GM12878 (cell line): ENCODE data around the gene TTLL1. TPM values are rescaled to one million over a fixed set of nuclear protein-coding genes. Genes with fewer than 3 reads are reported as not detected.

Experiments used
- ATAC-seq: fragments of 200-7000 bp; cut with Tn5 transposase; 3 replicates; pipeline ENCODE4 v1.9.1; 2020; ENCODE audit warnings: mild to moderate bottlenecking, moderate library complexity
- BruUV-seq: library from RNA; stranded (reverse); fragments of 400-500 nt; replicated peaks from 2 replicates; lab custom pipeline; 2021; lab: Mats Ljungman, UMichigan
- CTCF ChIA-PET: fragments of 300-600 bp; sonication (Branson Sonifier 250); formaldehyde crosslinking; extraction: SDS; loops from one replicate; lab custom pipeline; 2021; ENCODE audit warnings: inconsistent platforms; lab: Yijun Ruan, JAX
- POLR2A ChIA-PET: fragments of 350-600 bp; formaldehyde crosslinking; extraction: SDS; loops from one replicate; lab custom pipeline; 2021; ENCODE audit warnings: inconsistent platforms; lab: Charles Lee
- RAD21 ChIA-PET: fragments of 300-600 bp; sonication (Branson Sonifier 250); formaldehyde crosslinking; loops from one replicate; lab custom pipeline; 2023; ENCODE audit warnings: antibody characterized with exemption; ENCODE audit not compliant: unreplicated experiment; lab: Charles Lee
- SMC1A ChIA-PET: fragments of 300-600 bp; sonication (Branson Sonifier 250); formaldehyde crosslinking; loops from one replicate; lab custom pipeline; 2023; ENCODE audit not compliant: unreplicated experiment, uncharacterized antibody; lab: Charles Lee
- DNase-seq: peaks from one replicate; pipeline ENCODE4 v3.0.0-alpha.2; 2011; ENCODE audit warnings: low read depth, low spot score
- FAIRE-seq: peaks from 3 replicates; lab custom pipeline; 2011; peaks lifted over from hg19 to GRCh38; lab: Jason Lieb, UNC
- H2AFZ ChIP-seq: 2 replicates; pipeline ENCODE4 v1.6.0; 2011; ENCODE audit warnings: low read depth, low read length, control low read depth; ENCODE audit not compliant: control insufficient read depth
- H3K27ac ChIP-seq: 2 replicates; pipeline ENCODE4 v1.5.1; 2011; ENCODE audit warnings: control low read depth; ENCODE audit not compliant: control insufficient read depth, insufficient read depth
- H3K27me3 ChIP-seq, 2 experiments: replicated peaks in 1 of 2; 2 replicates each; pipeline versions ENCODE4 v1.6.0 to v1.6.1; 2011; ENCODE audit warnings: low read length in 1 of 2; ENCODE audit not compliant: control insufficient read depth in 2 of 2, insufficient read depth in 2 of 2
- H3K36me3 ChIP-seq, 2 experiments: 2 replicates each; pipeline ENCODE4 v1.5.1; 2011; ENCODE audit warnings: low read length in 1 of 2; ENCODE audit not compliant: control insufficient read depth in 2 of 2, insufficient read depth in 2 of 2
- H3K4me1 ChIP-seq: 2 replicates; pipeline ENCODE4 v1.6.1; 2011; ENCODE audit warnings: mild to moderate bottlenecking, low read length, moderate library complexity, mixed read lengths; ENCODE audit not compliant: control insufficient read depth, insufficient read depth
- H3K4me2 ChIP-seq: 2 replicates; pipeline ENCODE4 v1.6.0; 2011; ENCODE audit warnings: control low read depth; ENCODE audit not compliant: control insufficient read depth, insufficient read depth
- H3K4me3 ChIP-seq: fragments of 200-600 bp; sonication (generic); 2 replicates; pipeline ENCODE4 v1.5.1; 2016
- H3K79me2 ChIP-seq: 2 replicates; pipeline ENCODE4 v1.6.0; 2011; ENCODE audit warnings: low read length; ENCODE audit not compliant: control insufficient read depth, insufficient read depth
- H3K9ac ChIP-seq: 2 replicates; pipeline ENCODE4 v1.8.0; 2011; ENCODE audit warnings: low read length, control low read depth, mixed read lengths; ENCODE audit not compliant: control insufficient read depth, insufficient read depth
- H3K9me3 ChIP-seq: replicated peaks from 3 replicates; pipeline ENCODE4 v1.5.1; 2011; ENCODE audit warnings: mild to moderate bottlenecking, low read length; ENCODE audit not compliant: control insufficient read depth, insufficient read depth
- H4K20me1 ChIP-seq: 2 replicates; pipeline ENCODE4 v1.6.0; 2011; ENCODE audit not compliant: control insufficient read depth, insufficient read depth
- EP300 ChIP-seq, 2 experiments: fragments of 150-350 bp in 1 of 2; IDR thresholded peaks; 2 replicates each; pipeline ENCODE4 v1.6.1; 2011 to 2012; ENCODE audit warnings: low read depth in 2 of 2, low read length in 2 of 2, borderline replicate concordance in 1 of 2, improper control_type of control experiment in 1 of 2, inconsistent platforms in 1 of 2; ENCODE audit not compliant: control insufficient read depth in 1 of 2
- ESRRA ChIP-seq: IDR thresholded peaks from 2 replicates; pipeline ENCODE4 v1.6.1; 2012; ENCODE audit warnings: mild to moderate bottlenecking, low read length, improper control_type of control experiment
- ETV6 ChIP-seq, 2 experiments: fragments of 450-650 bp in 1 of 2; IDR thresholded peaks in 1 of 2; conservative IDR thresholded peaks in 1 of 2; 2 replicates each; pipeline ENCODE4 v1.6.1; 2014; ENCODE audit warnings: antibody characterized with exemption in 1 of 2, borderline replicate concordance in 1 of 2, low read depth in 1 of 2, mild to moderate bottlenecking in 1 of 2, moderate library complexity in 1 of 2
- EZH2 ChIP-seq: IDR thresholded peaks from 2 replicates; pipeline ENCODE4 v1.6.1; 2012; ENCODE audit warnings: low read depth, mild to moderate bottlenecking, control low read depth, inconsistent platforms, low read length, borderline replicate concordance; ENCODE audit not compliant: control insufficient read depth
- FOXM1 ChIP-seq: IDR thresholded peaks from 2 replicates; pipeline ENCODE4 v1.6.1; 2012; ENCODE audit warnings: low read depth, mild to moderate bottlenecking, inconsistent platforms, low read length, moderate library complexity
- IRF4 ChIP-seq: IDR thresholded peaks from 2 replicates; pipeline ENCODE4 v1.6.1; 2011; ENCODE audit warnings: low read depth, low read length
- JUND ChIP-seq: IDR thresholded peaks from 2 replicates; pipeline ENCODE4 v1.6.1; 2012; ENCODE audit warnings: low read depth, mild to moderate bottlenecking, low read length, improper control_type of control experiment, moderate library complexity
- MYB ChIP-seq: fragments of 150-350 bp; IDR thresholded peaks from 2 replicates; pipeline ENCODE4 v1.6.1; 2014; ENCODE audit warnings: mild to moderate bottlenecking, low read depth, low read length, borderline replicate concordance
- MYC ChIP-seq: IDR thresholded peaks from 2 replicates; pipeline ENCODE4 v1.6.1; 2011; ENCODE audit warnings: mild to moderate bottlenecking, low read length, moderate library complexity, inconsistent platforms; ENCODE audit not compliant: insufficient read depth, insufficient replicate concordance, insufficient read length, severe bottlenecking
- NBN ChIP-seq: fragments of 450-650 bp; IDR thresholded peaks from 2 replicates; pipeline ENCODE4 v1.6.1; 2016
- RB1 ChIP-seq: fragments of 450-650 bp; formaldehyde crosslinking; IDR thresholded peaks from 2 replicates; pipeline ENCODE4 v1.6.1; 2017; ENCODE audit warnings: mild to moderate bottlenecking, borderline replicate concordance
- RFX5 ChIP-seq: IDR thresholded peaks from 2 replicates; pipeline ENCODE4 v1.6.1; 2011; ENCODE audit warnings: low read depth, low read length, improper control_type of control experiment
- TCF3 ChIP-seq: IDR thresholded peaks from 2 replicates; pipeline ENCODE4 v1.6.1; 2012; ENCODE audit warnings: low read depth, mild to moderate bottlenecking, low read length, borderline replicate concordance; ENCODE audit not compliant: insufficient read depth
- ZBED1 ChIP-seq: IDR thresholded peaks from 2 replicates; pipeline ENCODE4 v1.6.1; 2016; ENCODE audit warnings: borderline replicate concordance
- ZNF207 ChIP-seq: fragments of 450-650 bp; IDR thresholded peaks from 2 replicates; pipeline ENCODE4 v1.6.1; 2014; ENCODE audit warnings: antibody characterized with exemption, mild to moderate bottlenecking, borderline replicate concordance
- ZNF274 ChIP-seq: IDR thresholded peaks from one replicate; pipeline ENCODE4 v1.8.0; 2011; ENCODE audit not compliant: insufficient read length, insufficient read depth
- ZNF592 ChIP-seq: fragments of 450-650 bp; IDR thresholded peaks from 2 replicates; pipeline ENCODE4 v1.6.1; 2017; ENCODE audit warnings: mild to moderate bottlenecking, moderate library complexity
- ZSCAN29 ChIP-seq: fragments of 450-650 bp; IDR thresholded peaks from 2 replicates; pipeline ENCODE4 v1.6.1; 2017; ENCODE audit warnings: mild to moderate bottlenecking, moderate library complexity
- WGBS: methylation state at CpG from one replicate; pipeline ENCODE4 v1.1.6; 2016; ENCODE audit warnings: low lambda C conversion rate; ENCODE audit not compliant: insufficient replicate concordance, insufficient coverage; ENCODE audit errors: missing lambda C conversion rate; 5-methylcytosine and 5-hydroxymethylcytosine counted together
- in situ Hi-C: fragments of 300-500 bp; cut with MboI; formaldehyde crosslinking; loops from 9 replicates; pipeline ENCODE4 v1.14.3; 2018; ENCODE audit warnings: mixed read lengths
- intact Hi-C: fragments of 100-400 bp; cut with micrococcal nuclease; formaldehyde crosslinking; loops from one replicate; pipeline ENCODE4 v1.14.2; 2022; ENCODE audit not compliant: unreplicated experiment
- polyA plus RNA-seq, 11 experiments: library from polyadenylated mRNA; depleted of rRNA in 4 of 11; unstranded in 6 of 11; stranded (reverse) in 5 of 11; fragments of >200 nt; fragmentation: Nextera tagmentation in 4 of 11; fragmentation: Illumina TruSeq in 1 of 11; extraction: Ambion mirVana in 4 of 11; extraction: Trizol in 1 of 11; gene quantifications; 1 replicate in 1 of 11; 2 replicates in 10 of 11; pipeline versions ENCODE4 v1.2.1 to v1.2.3, GENCODE V29; 2011 to 2016; ENCODE audit warnings: inconsistent platforms in 2 of 11, missing spikeins in 2 of 11, low read depth in 1 of 11
- total RNA-seq, 4 experiments: library from RNA; depleted of rRNA in 3 of 4; stranded (reverse); fragments of >200 nt in 3 of 4; fragmentation: Illumina TruSeq in 1 of 4; extraction: Trizol in 1 of 4; gene quantifications; 2 replicates each; pipeline versions ENCODE4 v1.2.1 to v1.2.3, GENCODE V29; 2013 to 2021

The TTLL1 gene
- total and polyA plus RNA-seq, 10 of the 15 experiments (the other 5 are each of a cell fraction or from before 2014, with no cell fraction given) = 0.39 to 4.8 (median 3.2) TPM

GRCh38 chr22:43135565-43135964 lies 46.4 kb upstream of the TTLL1 start:
- TF ChIP-seq ZNF274 = no peak
- TF ChIP-seq NBN = no peak
- no peak for TF ChIP-seq ZNF592
- no peak for TF ChIP-seq JUND
- no peak for TF ChIP-seq TCF3
- TF ChIP-seq ZNF207 = no peak
- no peak for TF ChIP-seq ESRRA
- no peak for TF ChIP-seq IRF4
- no peak for TF ChIP-seq ZSCAN29
- no peak for TF ChIP-seq RB1
- no peak for TF ChIP-seq ZBED1
- TF ChIP-seq ETV6 (conservative IDR thresholded peaks at IDR 0.05 in 1 of 2, IDR thresholded peaks at IDR 0.05 in 1 of 2; ENCODE audit: borderline replicate concordance in 1 of 2, low read depth in 1 of 2) = no peak
- no peak for TF ChIP-seq MYC
- no peak for TF ChIP-seq EP300 (IDR thresholded peaks at IDR 0.05; ENCODE audit: borderline replicate concordance in 1 of 2, control insufficient read depth in 1 of 2, low read depth in 2 of 2, low read length in 2 of 2)
- TF ChIP-seq MYB = no peak
- no peak for TF ChIP-seq RFX5
- no peak for TF ChIP-seq EZH2
- no peak for TF ChIP-seq FOXM1
- intact Hi-C loops = no loop called here
- no peaks in the 10 kb centered on the region for H3K27me3 ChIP-seq
- in situ Hi-C loops = no loop called here
- H3K9ac ChIP-seq = no peak overlapping the region
- RAD21 ChIA-PET = no interaction called here
- H3K4me1 ChIP-seq = no peaks in the 10 kb centered on the region
- H3K4me2 ChIP-seq = no peak overlapping the region
- POLR2A ChIA-PET = no interaction called here
- CTCF ChIA-PET = interaction anchor here (0.6 to 1.5 kb wide), 9 partner anchors 12 to 304 kb away, joined by 3 to 5 read pairs (median 3); partner anchors contain the start of gene BIK
- DNase-seq = no peak
- H3K9me3 ChIP-seq = no peaks in the 10 kb centered on the region
- ATAC-seq = no peak
- peaks cover 6 to 25% of the 10 kb centered on the region in 2 experiments for H3K36me3 ChIP-seq
- no TSS peak for BruUV-seq
- FAIRE-seq = no peak
- H4K20me1 ChIP-seq = no peaks in the 10 kb centered on the region
- H2AFZ ChIP-seq = no peak overlapping the region
- H3K79me2 ChIP-seq = no peaks in the 10 kb centered on the region
- no peak overlapping the region for H3K27ac ChIP-seq
- SMC1A ChIA-PET = interaction anchor here (0.5 kb wide), 1 partner anchor 30 kb away, joined by 3 read pairs; no protein-coding TSS in a partner anchor
- no peak overlapping the region for H3K4me3 ChIP-seq
- whole genome bisulfite sequencing = 80% methylated on average over 5 of the region's 5 CpGs
